OCI-LY7 (cell line): ENCODE results near the gene TSPAN12.

Experiments used
- CTCF ChIP-seq: fragments of 200-600 bp; sonication (generic); conservative IDR thresholded peaks from 2 replicates; pipeline ENCODE4 v1.5.1; 2014; ENCODE audit warnings: mild to moderate bottlenecking, antibody characterized with exemption, low read length, moderate library complexity, mixed read lengths
- EZH2phosphoT487 ChIP-seq: fragments of 200-600 bp; sonication (generic); IDR thresholded peaks from 2 replicates; pipeline ENCODE4 v1.6.1; 2018; ENCODE audit warnings: low read depth, borderline replicate concordance, mild to moderate bottlenecking, mixed run types, antibody characterized with exemption, low read length, moderate library complexity, mixed read lengths

GRCh38 chr7:120805636-120806388 lies 52.1 kb downstream of the TSPAN12 start:
- peak; percentile 91 for TF ChIP-seq CTCF
- no peak for TF ChIP-seq EZH2phosphoT487
